Measurements from ENCODE around the gene KCNE2. TPM values are rescaled to one million over a fixed set of nuclear protein-coding genes. Genes with fewer than 3 reads are reported as not detected.
A peak's percentile ranks its signal among the peaks of the same experiment; 100 is the strongest.

KCNE2 gene
- total RNA-seq, 1 donor from 2014 or later, result 1.6 TPM

DNA sequence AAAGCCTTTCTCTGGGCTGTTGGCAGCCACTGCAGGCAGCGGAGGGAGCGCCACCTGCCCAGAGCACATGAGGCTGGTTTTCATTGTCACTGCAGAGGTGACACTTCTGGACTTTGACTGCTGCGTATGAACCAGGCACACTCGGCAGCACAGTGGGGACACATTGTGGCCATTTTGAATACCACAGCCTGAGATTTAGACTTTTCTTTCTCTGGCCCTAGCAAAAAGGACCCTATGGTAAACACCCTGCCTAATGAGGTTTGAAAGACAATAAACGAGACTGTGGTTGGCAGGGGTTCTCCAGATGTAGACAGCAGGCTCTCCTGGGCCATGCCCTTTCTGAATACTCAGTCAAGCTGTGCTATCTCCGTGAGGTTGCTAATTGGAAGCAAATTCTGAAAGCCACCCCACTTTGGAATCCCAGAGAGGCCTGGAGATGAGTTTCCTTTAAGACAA, 12.0 kb upstream of the KCNE2 start:
- no peak overlapping the region for H3K4me3 ChIP-seq (ENCODE audit: low read length in 3 of 3)
- H3K9ac ChIP-seq (ENCODE audit: low read depth in 1 of 3, low read length in 3 of 3), result peak overlapping the region in 2 of 3 donors; percentile 11 to 20
- H3K4me1 ChIP-seq (ENCODE audit: control insufficient read depth in 3 of 3, insufficient read depth in 3 of 3, low read length in 3 of 3), result peaks cover 0 to 4% (median 3%) of the 10 kb centered on the region in 3 donors
- no peaks in the 10 kb centered on the region for H3K27me3 ChIP-seq (ENCODE audit: control insufficient read depth in 3 of 3, insufficient read depth in 3 of 3, low read length in 3 of 3)
- no peaks in the 10 kb centered on the region for H3K9me3 ChIP-seq (ENCODE audit: control insufficient read depth in 3 of 3, low read length in 3 of 3)
- H3K36me3 ChIP-seq (ENCODE audit: control insufficient read depth in 3 of 3, insufficient read depth in 3 of 3, low read length in 3 of 3), result no peaks in the 10 kb centered on the region
- H3K27ac ChIP-seq (ENCODE audit: low read depth, low read length), result no peak overlapping the region

DNA sequence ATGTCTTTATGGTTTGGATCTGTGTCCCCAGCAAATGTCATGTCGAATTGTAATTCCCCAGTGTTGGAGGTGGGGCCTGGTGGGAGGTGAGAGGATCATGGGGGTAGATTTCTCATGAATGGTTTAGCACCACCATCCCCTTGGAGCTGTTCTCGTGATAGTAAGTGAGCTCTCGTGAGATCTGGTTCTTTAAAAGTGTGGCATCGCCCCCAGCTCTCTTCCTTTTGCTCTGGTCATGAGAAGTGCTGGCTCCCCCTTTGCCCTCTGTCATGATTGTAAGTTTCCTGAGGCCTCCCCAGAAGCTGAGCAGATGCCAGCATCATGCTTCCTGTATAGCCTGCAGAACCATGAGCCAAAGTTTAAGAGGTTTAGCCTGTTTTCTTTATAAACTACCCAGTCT, 11.2 kb upstream of the KCNE2 start:
- H3K4me1 ChIP-seq (ENCODE audit: control insufficient read depth in 3 of 3, insufficient read depth in 3 of 3, low read length in 3 of 3), result peaks cover 0 to 3% (median 0%) of the 10 kb centered on the region in 3 donors
- H3K36me3 ChIP-seq (ENCODE audit: control insufficient read depth in 3 of 3, insufficient read depth in 3 of 3, low read length in 3 of 3), result no peaks in the 10 kb centered on the region
- no peak overlapping the region for H3K4me3 ChIP-seq (ENCODE audit: low read length in 3 of 3)
- H3K27me3 ChIP-seq (ENCODE audit: control insufficient read depth in 3 of 3, insufficient read depth in 3 of 3, low read length in 3 of 3), result no peaks in the 10 kb centered on the region
- H3K9me3 ChIP-seq (ENCODE audit: control insufficient read depth in 3 of 3, low read length in 3 of 3), result no peaks in the 10 kb centered on the region
- H3K27ac ChIP-seq (ENCODE audit: low read depth, low read length), result no peak overlapping the region
- H3K9ac ChIP-seq (ENCODE audit: low read depth in 1 of 3, low read length in 3 of 3), result no peak overlapping the region

DNA sequence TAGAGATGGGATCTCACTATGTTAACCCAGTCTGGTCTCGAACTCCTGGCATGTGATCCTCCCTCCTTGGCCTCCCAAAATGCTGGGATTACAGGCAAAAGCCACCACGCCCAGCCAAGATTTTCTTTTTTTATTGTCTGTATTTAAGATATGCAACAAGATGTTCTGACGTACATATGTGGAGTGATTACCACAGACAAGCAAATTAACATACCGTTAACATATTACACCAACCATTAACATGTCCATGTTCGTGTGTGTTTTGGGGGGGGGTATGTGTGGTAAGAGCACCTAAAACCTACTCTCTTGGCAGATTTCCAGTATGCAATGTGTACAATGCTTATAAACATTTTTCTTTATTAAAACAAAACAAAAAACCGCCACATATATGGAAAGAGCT, 10.6 kb upstream of the KCNE2 start:
- no peak overlapping the region for H3K4me3 ChIP-seq (ENCODE audit: low read length in 3 of 3)
- H3K27ac ChIP-seq (ENCODE audit: low read depth, low read length), result no peak overlapping the region
- no peak overlapping the region for H3K9ac ChIP-seq (ENCODE audit: low read depth in 1 of 3, low read length in 3 of 3)
- no peaks in the 10 kb centered on the region for H3K27me3 ChIP-seq (ENCODE audit: control insufficient read depth in 3 of 3, insufficient read depth in 3 of 3, low read length in 3 of 3)
- H3K4me1 ChIP-seq (ENCODE audit: control insufficient read depth in 3 of 3, insufficient read depth in 3 of 3, low read length in 3 of 3), result no peaks in the 10 kb centered on the region
- no peaks in the 10 kb centered on the region for H3K36me3 ChIP-seq (ENCODE audit: control insufficient read depth in 3 of 3, insufficient read depth in 3 of 3, low read length in 3 of 3)
- no peaks in the 10 kb centered on the region for H3K9me3 ChIP-seq (ENCODE audit: control insufficient read depth in 3 of 3, low read length in 3 of 3)

DNA sequence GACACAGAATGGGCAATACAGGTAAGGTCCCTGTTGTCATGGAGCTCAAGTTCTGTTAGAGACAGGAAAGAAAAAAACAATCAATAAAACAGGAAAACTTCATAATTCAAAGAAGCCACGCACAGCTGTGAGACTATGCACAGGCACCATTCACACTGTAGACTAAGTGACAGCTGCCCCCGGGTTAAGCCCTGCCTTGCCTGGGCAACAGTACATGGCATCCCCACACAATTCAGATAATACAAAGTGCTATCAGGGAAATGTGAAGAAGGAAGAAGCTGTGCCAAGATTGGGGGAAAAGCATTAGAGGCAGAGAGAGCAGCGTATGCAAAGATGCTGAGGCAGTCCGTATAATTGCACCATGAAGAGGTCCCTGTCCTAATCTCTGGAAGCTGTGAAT, 9.0 kb upstream of the KCNE2 start:
- Histone ChIP-seq H3K4me1 (ENCODE audit: control insufficient read depth in 3 of 3, insufficient read depth in 3 of 3, low read length in 3 of 3) (no peaks in the 10 kb centered on the region), H3K9ac (ENCODE audit: low read depth in 1 of 3, low read length in 3 of 3) (no peak overlapping the region), H3K9me3 (ENCODE audit: control insufficient read depth in 3 of 3, low read length in 3 of 3) (no peaks in the 10 kb centered on the region), H3K27me3 (ENCODE audit: control insufficient read depth in 3 of 3, insufficient read depth in 3 of 3, low read length in 3 of 3) (no peaks in the 10 kb centered on the region), H3K27ac (ENCODE audit: low read depth, low read length) (no peak overlapping the region), H3K4me3 (ENCODE audit: low read length in 3 of 3) (no peak overlapping the region), H3K36me3 (ENCODE audit: control insufficient read depth in 3 of 3, insufficient read depth in 3 of 3, low read length in 3 of 3) (no peaks in the 10 kb centered on the region)

DNA sequence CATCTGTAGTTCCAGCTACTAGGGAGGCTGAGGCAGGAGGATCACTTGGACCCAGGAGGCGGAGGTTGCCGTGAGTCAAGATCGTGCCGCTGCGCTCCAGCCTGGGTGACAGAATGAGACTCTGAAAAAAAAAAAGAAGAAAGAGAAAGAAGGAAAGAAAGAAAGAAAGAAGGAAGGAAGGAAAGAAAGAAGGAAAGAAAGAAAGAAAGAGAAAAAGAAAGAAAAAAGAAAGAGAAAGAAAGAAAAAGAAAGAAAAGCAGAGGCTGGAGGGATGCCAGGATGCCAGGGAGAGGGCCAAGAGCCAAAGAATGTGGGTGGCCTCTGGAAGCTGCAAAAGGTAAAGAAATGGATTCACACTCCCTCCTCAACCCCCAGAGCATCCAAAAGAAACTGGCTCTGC, 8.2 kb upstream of the KCNE2 start:
- H3K4me1 ChIP-seq (ENCODE audit: control insufficient read depth in 3 of 3, insufficient read depth in 3 of 3, low read length in 3 of 3), result no peaks in the 10 kb centered on the region
- no peaks in the 10 kb centered on the region for H3K27me3 ChIP-seq (ENCODE audit: control insufficient read depth in 3 of 3, insufficient read depth in 3 of 3, low read length in 3 of 3)
- no peaks in the 10 kb centered on the region for H3K9me3 ChIP-seq (ENCODE audit: control insufficient read depth in 3 of 3, low read length in 3 of 3)
- no peak overlapping the region for H3K9ac ChIP-seq (ENCODE audit: low read depth in 1 of 3, low read length in 3 of 3)
- H3K4me3 ChIP-seq (ENCODE audit: low read length in 3 of 3), result no peak overlapping the region
- H3K27ac ChIP-seq (ENCODE audit: low read depth, low read length), result no peak overlapping the region
- H3K36me3 ChIP-seq (ENCODE audit: control insufficient read depth in 3 of 3, insufficient read depth in 3 of 3, low read length in 3 of 3), result no peaks in the 10 kb centered on the region

DNA sequence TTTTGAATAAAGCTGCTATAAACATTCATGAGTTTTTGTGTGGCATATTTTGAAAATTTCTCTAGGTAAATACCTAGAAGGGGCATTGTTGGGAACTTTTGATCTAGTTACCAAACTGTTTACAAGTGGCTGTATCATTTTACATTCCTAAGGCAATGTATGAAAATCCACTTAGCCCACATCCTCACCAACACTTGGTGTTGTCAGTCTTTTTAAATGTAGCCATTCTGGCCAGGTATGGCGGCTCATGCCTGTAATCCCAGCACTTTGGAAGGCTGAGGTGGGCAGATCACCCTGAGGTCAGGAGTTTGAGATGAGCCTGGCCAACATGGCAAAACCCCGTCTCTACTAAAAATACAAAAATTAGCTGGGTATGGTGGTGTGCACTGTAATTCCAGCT, 5.9 kb upstream of the KCNE2 start:
- Histone ChIP-seq H3K9me3 (ENCODE audit: control insufficient read depth in 3 of 3, low read length in 3 of 3) (no peaks in the 10 kb centered on the region), H3K27ac (ENCODE audit: low read depth, low read length) (no peak overlapping the region), H3K9ac (ENCODE audit: low read depth in 1 of 3, low read length in 3 of 3) (no peak overlapping the region), H3K4me1 (ENCODE audit: control insufficient read depth in 3 of 3, insufficient read depth in 3 of 3, low read length in 3 of 3) (no peaks in the 10 kb centered on the region), H3K4me3 (ENCODE audit: low read length in 3 of 3) (no peak overlapping the region), H3K27me3 (ENCODE audit: control insufficient read depth in 3 of 3, insufficient read depth in 3 of 3, low read length in 3 of 3) (no peaks in the 10 kb centered on the region), H3K36me3 (ENCODE audit: control insufficient read depth in 3 of 3, insufficient read depth in 3 of 3, low read length in 3 of 3) (no peaks in the 10 kb centered on the region)

DNA sequence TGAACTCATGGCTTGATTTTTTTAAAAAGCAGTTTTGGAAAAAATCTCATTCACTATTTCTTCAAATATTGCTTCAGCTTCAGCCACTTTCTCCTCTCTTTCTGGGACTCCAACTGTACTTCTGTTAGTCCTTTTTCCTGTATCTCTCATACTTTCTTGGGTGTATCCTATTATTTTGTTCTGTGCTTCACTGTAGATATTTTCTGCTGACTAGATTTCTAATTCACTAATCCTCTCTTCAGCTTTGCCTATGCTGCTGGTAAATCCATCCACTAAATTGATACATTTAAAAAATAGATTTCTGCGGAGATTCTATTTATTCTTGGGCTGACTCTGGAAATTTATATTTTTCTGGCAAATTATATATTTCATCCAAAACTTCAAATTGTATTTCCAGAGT, 4.9 kb upstream of the KCNE2 start:
- Histone ChIP-seq H3K4me3 (ENCODE audit: low read length in 3 of 3) (no peak overlapping the region), H3K27me3 (ENCODE audit: control insufficient read depth in 3 of 3, insufficient read depth in 3 of 3, low read length in 3 of 3) (no peaks in the 10 kb centered on the region), H3K4me1 (ENCODE audit: control insufficient read depth in 3 of 3, insufficient read depth in 3 of 3, low read length in 3 of 3) (no peaks in the 10 kb centered on the region), H3K9me3 (ENCODE audit: control insufficient read depth in 3 of 3, low read length in 3 of 3) (no peaks in the 10 kb centered on the region), H3K27ac (ENCODE audit: low read depth, low read length) (no peak overlapping the region), H3K9ac (ENCODE audit: low read depth in 1 of 3, low read length in 3 of 3) (no peak overlapping the region), H3K36me3 (ENCODE audit: control insufficient read depth in 3 of 3, insufficient read depth in 3 of 3, low read length in 3 of 3) (no peaks in the 10 kb centered on the region)

DNA sequence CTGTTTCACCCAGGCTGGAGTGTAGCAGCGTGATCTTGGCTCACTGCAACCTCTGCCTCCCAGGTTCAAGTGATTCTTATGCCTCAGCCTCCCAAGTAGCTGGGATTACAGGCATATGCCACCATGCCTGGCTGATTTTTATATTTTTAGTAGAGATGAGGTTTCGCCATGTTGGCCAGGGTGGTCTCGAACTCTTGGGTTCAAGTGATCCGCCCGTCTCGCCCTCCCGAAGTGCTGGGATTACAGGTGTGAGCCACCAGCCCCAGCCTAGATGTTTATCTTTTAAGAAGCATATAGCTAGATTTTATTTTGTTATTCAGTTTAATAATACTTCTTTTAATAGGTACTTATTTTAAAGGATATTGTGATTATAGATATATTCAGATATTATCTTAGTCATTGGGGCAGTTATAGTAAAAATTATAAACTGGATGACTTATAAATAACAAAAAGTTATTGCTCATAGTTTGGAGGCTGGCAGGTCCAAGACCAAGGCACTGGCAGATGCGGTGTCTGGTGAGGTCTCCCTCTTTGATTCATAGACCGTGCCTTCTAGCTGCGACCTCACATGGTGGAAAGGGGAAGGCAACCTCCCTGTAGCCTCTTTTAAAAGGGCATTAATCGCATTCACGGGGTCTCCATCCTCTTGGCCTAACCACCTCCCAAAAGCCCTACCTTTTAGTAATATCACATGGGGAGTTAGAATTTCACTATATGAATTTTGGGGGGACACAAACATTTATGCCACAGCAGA, 3.1 kb upstream of the KCNE2 start:
- no peaks in the 10 kb centered on the region for H3K4me1 ChIP-seq (ENCODE audit: control insufficient read depth in 3 of 3, insufficient read depth in 3 of 3, low read length in 3 of 3)
- H3K27me3 ChIP-seq (ENCODE audit: control insufficient read depth in 3 of 3, insufficient read depth in 3 of 3, low read length in 3 of 3), result no peaks in the 10 kb centered on the region
- H3K9me3 ChIP-seq (ENCODE audit: control insufficient read depth in 3 of 3, low read length in 3 of 3), result no peaks in the 10 kb centered on the region
- H3K4me3 ChIP-seq (ENCODE audit: low read length in 3 of 3), result no peak overlapping the region
- no peak overlapping the region for H3K9ac ChIP-seq (ENCODE audit: low read depth in 1 of 3, low read length in 3 of 3)
- H3K27ac ChIP-seq (ENCODE audit: low read depth, low read length), result no peak overlapping the region
- no peaks in the 10 kb centered on the region for H3K36me3 ChIP-seq (ENCODE audit: control insufficient read depth in 3 of 3, insufficient read depth in 3 of 3, low read length in 3 of 3)

DNA sequence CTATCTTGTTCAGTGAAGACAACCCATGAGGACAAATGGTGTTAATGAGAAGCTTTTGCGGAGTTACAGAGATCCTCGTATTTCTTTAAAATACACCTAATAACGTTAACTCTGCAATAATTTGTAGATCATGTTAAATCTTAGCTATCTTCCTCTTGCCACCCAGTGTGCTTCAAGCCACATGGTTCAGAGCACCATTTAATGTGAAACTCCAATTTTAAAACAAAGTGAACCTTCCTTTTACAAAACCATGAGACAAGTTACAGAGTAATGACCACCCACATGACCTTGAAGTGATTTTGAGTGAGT, 1.7 kb upstream of the KCNE2 start:
- H3K4me1 ChIP-seq (ENCODE audit: control insufficient read depth in 3 of 3, insufficient read depth in 3 of 3, low read length in 3 of 3), result no peaks in the 10 kb centered on the region
- no peak overlapping the region for H3K4me3 ChIP-seq (ENCODE audit: low read length in 3 of 3)
- H3K9me3 ChIP-seq (ENCODE audit: control insufficient read depth in 3 of 3, low read length in 3 of 3), result no peaks in the 10 kb centered on the region
- H3K9ac ChIP-seq (ENCODE audit: low read depth in 1 of 3, low read length in 3 of 3), result no peak overlapping the region
- H3K27me3 ChIP-seq (ENCODE audit: control insufficient read depth in 3 of 3, insufficient read depth in 3 of 3, low read length in 3 of 3), result no peaks in the 10 kb centered on the region
- no peak overlapping the region for H3K27ac ChIP-seq (ENCODE audit: low read depth, low read length)
- H3K36me3 ChIP-seq (ENCODE audit: control insufficient read depth in 3 of 3, insufficient read depth in 3 of 3, low read length in 3 of 3), result no peaks in the 10 kb centered on the region

DNA sequence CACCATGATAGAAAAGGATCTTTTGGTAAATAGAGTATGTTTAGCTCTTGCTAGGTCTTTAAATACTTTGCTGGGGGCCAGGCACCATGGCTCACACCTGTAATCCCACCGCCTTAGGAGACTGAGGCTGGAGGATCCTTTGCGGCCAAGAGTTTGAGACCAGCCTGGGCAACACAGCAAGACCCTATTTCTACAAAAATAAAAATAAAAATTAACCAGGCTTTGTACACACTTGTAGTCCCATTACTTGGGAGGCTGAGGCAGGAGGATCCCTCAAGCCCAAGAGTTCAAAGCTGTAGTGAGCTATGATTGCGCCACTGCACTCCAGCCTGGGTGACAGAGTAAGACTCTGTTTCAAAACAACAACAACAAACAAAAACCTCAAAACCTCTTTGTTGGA, 1.1 kb upstream of the KCNE2 start:
- H3K27me3 ChIP-seq (ENCODE audit: control insufficient read depth in 3 of 3, insufficient read depth in 3 of 3, low read length in 3 of 3), result no peaks in the 10 kb centered on the region
- H3K4me3 ChIP-seq (ENCODE audit: low read length in 3 of 3), result no peak overlapping the region
- no peaks in the 10 kb centered on the region for H3K4me1 ChIP-seq (ENCODE audit: control insufficient read depth in 3 of 3, insufficient read depth in 3 of 3, low read length in 3 of 3)
- H3K9me3 ChIP-seq (ENCODE audit: control insufficient read depth in 3 of 3, low read length in 3 of 3), result no peaks in the 10 kb centered on the region
- no peak overlapping the region for H3K27ac ChIP-seq (ENCODE audit: low read depth, low read length)
- H3K9ac ChIP-seq (ENCODE audit: low read depth in 1 of 3, low read length in 3 of 3), result no peak overlapping the region
- no peaks in the 10 kb centered on the region for H3K36me3 ChIP-seq (ENCODE audit: control insufficient read depth in 3 of 3, insufficient read depth in 3 of 3, low read length in 3 of 3)
